Measurements from ENCODE around the gene MICOS13.

DNA sequence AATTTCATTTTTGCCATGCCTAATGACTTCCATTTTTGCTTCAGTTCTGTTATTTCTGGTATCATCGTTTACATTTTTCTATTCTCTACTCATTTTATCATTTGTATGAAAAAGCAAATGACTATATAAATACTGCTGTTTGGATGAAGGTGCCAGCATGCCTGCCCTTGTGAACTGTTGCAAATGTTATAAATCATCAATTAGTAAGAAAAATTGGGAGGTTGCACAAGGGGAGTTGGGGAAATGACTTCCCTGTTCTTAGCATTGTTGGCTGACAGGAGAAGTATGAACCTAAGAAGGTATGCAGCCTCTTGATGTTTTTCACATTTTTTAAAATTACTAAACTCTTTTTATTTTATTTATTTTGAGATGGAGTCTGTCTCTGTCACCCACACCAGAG is 42.3 kb downstream of the MICOS13 start:
- TF ChIP-seq, protein P1, sequence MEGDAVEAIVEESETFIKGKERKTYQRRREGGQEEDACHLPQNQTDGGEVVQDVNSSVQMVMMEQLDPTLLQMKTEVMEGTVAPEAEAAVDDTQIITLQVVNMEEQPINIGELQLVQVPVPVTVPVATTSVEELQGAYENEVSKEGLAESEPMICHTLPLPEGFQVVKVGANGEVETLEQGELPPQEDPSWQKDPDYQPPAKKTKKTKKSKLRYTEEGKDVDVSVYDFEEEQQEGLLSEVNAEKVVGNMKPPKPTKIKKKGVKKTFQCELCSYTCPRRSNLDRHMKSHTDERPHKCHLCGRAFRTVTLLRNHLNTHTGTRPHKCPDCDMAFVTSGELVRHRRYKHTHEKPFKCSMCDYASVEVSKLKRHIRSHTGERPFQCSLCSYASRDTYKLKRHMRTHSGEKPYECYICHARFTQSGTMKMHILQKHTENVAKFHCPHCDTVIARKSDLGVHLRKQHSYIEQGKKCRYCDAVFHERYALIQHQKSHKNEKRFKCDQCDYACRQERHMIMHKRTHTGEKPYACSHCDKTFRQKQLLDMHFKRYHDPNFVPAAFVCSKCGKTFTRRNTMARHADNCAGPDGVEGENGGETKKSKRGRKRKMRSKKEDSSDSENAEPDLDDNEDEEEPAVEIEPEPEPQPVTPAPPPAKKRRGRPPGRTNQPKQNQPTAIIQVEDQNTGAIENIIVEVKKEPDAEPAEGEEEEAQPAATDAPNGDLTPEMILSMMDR (conservative IDR thresholded peaks at IDR 0.05) = no peak
- no peak for TF ChIP-seq ZFX (IDR thresholded peaks at IDR 0.05)
